ENCODE results near the gene CNOT4.

- TF ChIP-seq CTCF (IDR thresholded peaks at IDR 0.05): no peak
- no peak for TF ChIP-seq CREM (CRISPR knock-in tag; IDR thresholded peaks at IDR 0.05)
- TF ChIP-seq TCF7 (CRISPR knock-in tag; IDR thresholded peaks at IDR 0.05; ENCODE audit: low read depth): no peak
These were observed 19.1 kb downstream of the CNOT4 start for GRCh38 chr7:135490783-135491182.

Data from WTC11 (cell line).